IPS DF 4.7 (cell line): ENCODE data around the gene SLC12A7.
"Not testable (repeated sequence)": the region's sequence is repeated elsewhere in the genome, so short reads cannot be mapped to it uniquely, and the experiment has no call there.

Source experiments
- DNase-seq: peaks from one replicate; pipeline ENCODE4 v3.0.0-alpha.2; 2013; ENCODE audit warnings: low spot score; ENCODE audit errors: extremely low read depth

SLC12A7 gene

GRCh38 chr5:1097381-1097987, 14.4 kb downstream of the SLC12A7 start:
- DNase-seq = no peak

- no peak for DNase-seq
Measured at GRCh38 chr5:1096838-1097237, 15.0 kb downstream of the SLC12A7 start.

- DNase-seq = no peak
Measured at GRCh38 chr5:1095990-1096363, 15.9 kb downstream of the SLC12A7 start.

- no peak for DNase-seq
Measured at GRCh38 chr5:1095302-1095989, 16.4 kb downstream of the SLC12A7 start.

GRCh38 chr5:1094670-1095190, 17.1 kb downstream of the SLC12A7 start:
- no peak for DNase-seq

GRCh38 chr5:1093361-1093760, 18.5 kb downstream of the SLC12A7 start:
- no peak for DNase-seq

GRCh38 chr5:1092122-1092521, 19.7 kb downstream of the SLC12A7 start:
- DNase-seq = no peak

- DNase-seq = no peak
Measured at GRCh38 chr5:1091632-1092031, 20.2 kb downstream of the SLC12A7 start.

GRCh38 chr5:1090538-1090937, 21.3 kb downstream of the SLC12A7 start:
- DNase-seq = no peak

GRCh38 chr5:1089621-1090040, 22.2 kb downstream of the SLC12A7 start:
- no peak for DNase-seq

- no peak for DNase-seq
Measured at GRCh38 chr5:1089146-1089545, 22.7 kb downstream of the SLC12A7 start.

- no peak for DNase-seq
Measured at GRCh38 chr5:1088726-1089125, 23.1 kb downstream of the SLC12A7 start.

- DNase-seq = no peak
Measured at GRCh38 chr5:1088031-1088430, 23.8 kb downstream of the SLC12A7 start.

- DNase-seq = no peak
Measured at GRCh38 chr5:1087428-1087827, 24.4 kb downstream of the SLC12A7 start.

GRCh38 chr5:1086871-1087270, 25.0 kb downstream of the SLC12A7 start:
- no peak for DNase-seq

- no peak for DNase-seq
Measured at GRCh38 chr5:1086137-1086536, 25.7 kb downstream of the SLC12A7 start.

- DNase-seq = no peak
Measured at GRCh38 chr5:1085391-1085790, 26.5 kb downstream of the SLC12A7 start.

GRCh38 chr5:1083823-1084605, 27.8 kb downstream of the SLC12A7 start:
- no peak for DNase-seq

- DNase-seq = not testable (repeated sequence)
Measured at GRCh38 chr5:1083026-1083425, 28.8 kb downstream of the SLC12A7 start.

- DNase-seq = no peak
Measured at GRCh38 chr5:1081519-1081918, 30.3 kb downstream of the SLC12A7 start.

GRCh38 chr5:1080432-1080831, 31.4 kb downstream of the SLC12A7 start:
- DNase-seq = no peak

GRCh38 chr5:1079961-1080360, 31.9 kb downstream of the SLC12A7 start:
- DNase-seq = no peak
